Measurements from ENCODE around the gene PLA2G3.

The PLA2G3 gene

GRCh38 chr22:31143537-31143936 lies 3.2 kb upstream of the PLA2G3 start:
- DNase-seq = no peak

DNA sequence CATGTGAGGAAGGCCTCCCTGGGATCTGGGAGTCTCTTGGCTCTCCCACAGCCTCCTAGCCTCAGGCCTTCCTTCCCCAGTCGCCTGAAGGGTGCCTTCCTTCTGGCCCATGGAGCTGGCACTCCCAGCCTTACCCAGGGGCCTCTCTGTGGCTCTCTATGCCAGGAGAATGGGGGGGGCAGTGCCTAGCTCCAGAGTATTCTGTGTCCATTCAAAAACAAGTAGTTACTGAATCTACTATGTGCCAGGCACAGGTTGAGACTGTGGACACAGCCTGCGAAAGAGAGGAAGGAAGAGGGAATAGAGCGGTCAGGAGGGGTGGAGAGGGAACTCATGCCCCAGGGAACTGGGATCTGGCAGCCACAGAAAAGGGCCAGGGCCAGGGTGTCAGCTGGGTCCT lies 2.7 kb upstream of the PLA2G3 start:
- DNase-seq = no peak

DNA sequence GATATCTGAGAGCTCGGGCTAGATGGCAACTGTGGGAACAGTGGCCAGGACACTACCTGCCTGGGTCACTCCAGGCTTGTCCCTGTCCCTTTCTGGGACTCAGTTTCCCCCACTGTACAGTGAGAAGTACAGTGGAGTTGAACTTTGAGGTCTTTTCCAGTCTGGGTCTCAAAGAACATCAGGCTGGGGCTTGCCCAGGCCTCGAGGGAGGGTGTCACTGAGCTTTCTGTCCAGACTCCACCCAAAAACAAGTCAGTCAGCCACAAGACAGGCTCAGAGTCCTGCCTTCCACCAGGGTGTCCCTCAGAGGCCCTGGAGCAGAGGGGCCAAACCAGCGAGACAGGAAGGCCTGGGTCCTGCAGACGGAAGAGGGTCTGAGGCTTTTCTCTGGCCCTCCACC lies 2.0 kb upstream of the PLA2G3 start:
- DNase-seq = no peak

- no peak for DNase-seq
Observed at GRCh38 chr22:31141551-31141950, 1.2 kb upstream of the PLA2G3 start.

- no peak for DNase-seq
Observed at GRCh38 chr22:31140746-31141145, 438 bp upstream of the PLA2G3 start.

DNA sequence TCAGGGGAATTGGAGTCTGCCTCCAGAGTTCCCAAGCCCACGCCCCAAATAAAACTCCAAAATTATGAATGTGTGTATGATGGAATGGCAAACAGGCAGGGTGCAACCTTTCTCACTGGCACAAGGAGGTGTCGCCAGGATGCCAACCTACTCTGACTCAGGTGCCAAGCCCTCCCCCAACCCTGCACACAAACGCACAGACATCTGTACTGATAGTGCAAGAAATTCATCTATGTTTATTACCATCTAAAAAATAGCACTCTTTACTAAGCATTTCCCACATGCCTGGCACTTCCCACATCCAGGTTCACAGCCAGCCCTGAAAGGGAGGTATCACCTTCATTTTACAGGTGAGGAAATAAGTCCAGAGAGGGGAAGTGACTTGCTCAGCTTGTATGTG lies 1.2 kb downstream of the PLA2G3 start:
- DNase-seq = no peak

DNA sequence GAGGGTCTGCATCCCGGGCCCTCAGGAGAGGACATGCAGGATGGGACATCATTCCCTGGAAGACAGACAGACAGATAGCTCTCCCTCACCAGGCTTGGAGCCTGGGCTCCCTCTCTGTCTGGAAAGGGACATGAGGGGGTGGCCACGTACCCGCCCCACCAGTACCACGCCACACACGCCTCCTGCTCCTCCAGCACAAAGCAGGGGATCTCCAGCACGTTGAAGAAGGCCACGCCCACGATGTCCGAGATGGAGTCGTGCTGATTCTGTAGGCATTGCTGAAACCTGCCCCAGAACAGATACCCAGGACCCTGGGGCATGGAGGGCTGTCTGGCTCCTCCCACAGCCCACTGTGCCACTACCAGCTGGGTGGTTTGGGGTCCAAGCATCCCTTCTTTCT lies 2.2 kb downstream of the PLA2G3 start:
- DNase-seq = no peak

GRCh38 chr22:31137721-31138120 lies 2.6 kb downstream of the PLA2G3 start:
- no peak for DNase-seq

DNA sequence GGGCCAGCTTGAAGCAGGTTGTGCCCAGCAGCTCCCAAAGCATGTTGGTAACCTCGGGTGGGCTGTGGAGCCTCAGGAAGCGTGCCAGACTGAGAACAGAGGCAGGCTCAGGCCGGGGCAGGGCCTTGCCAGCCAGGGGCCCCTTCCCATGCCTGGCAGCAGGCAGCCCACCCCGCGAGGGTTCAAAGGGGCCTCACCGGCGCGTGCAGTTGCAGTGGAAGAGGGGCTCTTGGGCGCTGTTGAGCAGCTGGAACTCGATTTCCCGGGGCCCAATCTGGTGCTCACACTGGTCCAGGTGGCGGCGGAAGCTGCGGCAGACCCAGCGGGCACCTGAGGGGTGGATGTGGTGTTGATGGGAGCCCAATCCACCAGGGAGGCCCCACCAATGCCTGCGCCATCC lies 3.6 kb downstream of the PLA2G3 start:
- no peak for DNase-seq

GRCh38 chr22:31136155-31136554 lies 4.2 kb downstream of the PLA2G3 start:
- no peak for DNase-seq

DNA sequence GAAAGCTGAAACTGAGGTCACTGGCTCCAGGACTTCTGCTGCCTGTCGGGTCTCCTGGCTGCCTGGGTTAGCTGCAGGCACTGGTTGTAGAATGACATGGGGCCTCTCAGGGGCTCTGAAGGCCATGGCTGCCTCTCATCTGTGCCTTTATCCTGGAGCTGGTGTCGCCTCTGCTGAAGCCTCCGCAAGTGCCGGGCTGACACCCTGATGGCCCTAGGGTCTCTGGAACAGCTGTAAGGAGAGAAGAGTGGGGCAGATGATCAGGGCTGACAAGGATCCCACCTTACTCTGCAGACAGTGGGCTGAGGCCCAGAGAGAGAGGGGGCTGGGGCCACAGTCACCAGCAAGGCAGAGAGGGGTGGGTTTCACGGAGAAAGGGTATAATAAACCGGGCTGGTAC lies 4.6 kb downstream of the PLA2G3 start:
- DNase-seq = no peak

DNA sequence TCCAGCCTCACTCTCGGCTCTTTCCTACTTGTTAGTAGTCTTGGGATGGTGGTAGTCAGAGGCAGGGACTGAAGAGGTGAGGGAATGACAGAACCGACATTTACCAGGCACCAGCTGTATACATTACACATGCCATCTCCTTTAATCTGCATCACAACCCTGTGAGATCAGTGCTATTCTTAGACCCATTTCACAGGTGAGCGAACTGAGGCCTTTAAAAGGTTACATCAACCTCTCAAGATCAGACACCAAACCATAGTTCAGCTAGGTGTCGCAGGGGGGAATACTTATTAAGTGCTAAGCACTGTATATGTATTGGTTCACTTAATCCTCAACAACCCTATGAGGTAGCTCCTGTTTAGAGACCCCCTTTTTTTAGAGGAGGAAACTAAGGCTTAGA lies 5.6 kb downstream of the PLA2G3 start:
- no peak for DNase-seq

GRCh38 chr22:31133911-31134310 lies 6.4 kb downstream of the PLA2G3 start:
- no peak for DNase-seq

- no peak for DNase-seq
Observed at GRCh38 chr22:31130873-31131272, 9.4 kb downstream of the PLA2G3 start.

DNA sequence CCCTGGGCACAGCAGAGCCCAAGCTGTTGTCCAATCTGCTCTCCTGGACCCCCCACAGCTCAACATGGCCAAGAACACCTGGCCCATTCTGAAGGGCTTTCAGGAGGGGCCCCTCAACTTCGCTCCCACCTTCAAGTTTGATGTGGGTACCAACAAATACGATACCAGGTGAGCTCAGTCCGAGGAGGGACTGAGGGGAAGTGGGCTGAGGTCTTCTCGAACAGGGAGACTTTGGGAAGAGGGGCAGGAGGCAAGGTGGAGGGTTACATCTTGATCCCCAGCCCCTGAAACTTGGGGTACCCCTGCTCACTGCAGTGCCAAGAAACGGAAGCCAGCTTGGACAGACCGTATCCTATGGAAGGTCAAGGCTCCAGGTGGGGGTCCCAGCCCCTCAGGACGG lies 12.2 kb downstream of the PLA2G3 start:
- no peak for DNase-seq

GRCh38 chr22:31127181-31127772 lies 13.0 kb downstream of the PLA2G3 start:
- no peak for DNase-seq

DNA sequence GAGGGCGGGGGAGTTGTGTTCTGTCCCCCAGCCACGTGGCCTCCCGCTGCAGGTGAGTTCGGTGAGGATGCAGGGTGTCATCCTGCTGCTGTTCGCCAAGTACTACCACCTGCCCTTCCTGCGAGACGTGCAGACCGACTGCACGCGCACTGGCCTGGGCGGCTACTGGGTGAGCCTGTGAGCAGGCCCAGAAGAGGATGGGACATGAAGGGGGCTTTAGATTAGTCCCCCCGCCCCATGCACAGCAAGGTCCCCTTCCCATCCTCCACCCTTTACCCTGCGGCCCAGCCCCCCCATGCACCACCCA lies 13.5 kb downstream of the PLA2G3 start:
- DNase-seq = no peak

GRCh38 chr22:31126128-31126868 lies 14.0 kb downstream of the PLA2G3 start:
- no peak for DNase-seq

- DNase-seq = no peak
Observed at GRCh38 chr22:31125521-31126117, 14.7 kb downstream of the PLA2G3 start.

GRCh38 chr22:31124811-31125465 lies 15.4 kb downstream of the PLA2G3 start:
- DNase-seq = no peak

DNA sequence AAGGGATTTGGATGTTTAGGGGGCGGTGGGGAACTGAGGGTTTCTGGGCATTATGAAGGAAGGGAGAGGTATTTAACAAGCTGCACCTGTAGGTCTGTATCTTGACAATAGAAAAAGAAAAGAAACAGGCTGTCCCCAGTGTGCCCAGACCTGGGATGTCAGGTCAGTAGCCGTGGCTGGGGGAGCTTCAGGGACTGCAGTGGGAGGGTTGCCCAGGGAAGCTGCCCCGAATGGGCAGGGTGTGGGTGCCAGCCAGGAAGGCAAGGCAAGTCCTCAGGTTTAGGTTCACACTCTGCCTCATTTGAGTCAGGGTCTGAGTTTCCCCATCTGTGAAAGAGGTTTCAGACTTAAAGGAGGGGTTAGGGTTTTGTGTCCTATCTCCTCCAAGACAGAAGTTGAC lies 16.0 kb downstream of the PLA2G3 start:
- DNase-seq = no peak

- DNase-seq = no peak
Observed at GRCh38 chr22:31123292-31123602, 17.1 kb downstream of the PLA2G3 start.

DNA sequence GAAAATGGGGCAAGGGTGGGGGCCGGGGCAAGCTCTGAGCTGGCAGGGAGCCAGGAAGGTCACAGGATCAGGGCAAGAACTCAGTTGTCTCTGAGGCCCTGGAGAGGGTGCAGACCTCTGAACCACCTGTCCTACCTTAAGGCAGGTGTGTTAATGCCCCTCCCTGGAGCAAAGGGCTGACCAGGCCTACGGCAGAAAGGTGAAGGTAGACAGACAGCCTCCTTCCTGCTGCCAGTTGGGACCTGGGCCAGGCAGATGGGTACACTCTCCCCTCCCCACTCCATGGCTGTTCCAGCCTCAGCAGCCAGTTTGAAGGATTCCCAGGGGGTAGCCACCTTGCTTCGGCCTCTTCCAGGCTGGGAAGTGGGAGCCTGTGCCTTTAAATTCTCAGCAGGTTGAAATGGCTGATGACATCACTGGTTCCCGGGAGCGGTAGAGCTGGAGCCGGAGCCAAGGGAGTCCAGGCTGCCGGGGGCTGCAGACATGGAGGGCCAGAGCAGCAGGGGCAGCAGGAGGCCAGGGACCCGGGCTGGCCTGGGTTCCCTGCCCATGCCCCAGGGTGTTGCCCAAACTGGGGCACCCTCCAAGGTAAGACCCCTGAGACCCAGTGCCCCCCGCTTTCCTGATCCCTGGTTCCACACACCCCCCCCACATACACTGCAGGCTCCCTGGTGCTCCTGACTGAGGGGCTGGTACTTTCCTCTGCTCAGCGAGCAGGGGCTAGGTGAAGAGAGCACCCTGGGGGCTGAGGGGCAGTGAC lies 17.6 kb downstream of the PLA2G3 start, which contains the start of gene INPP5J:
Gene INPP5J (plus strand): TSS at position 435 of the 760 bp plus-strand sequence. CDS start 49 bp downstream, at position 484.
- DNase-seq = no peak

DNA sequence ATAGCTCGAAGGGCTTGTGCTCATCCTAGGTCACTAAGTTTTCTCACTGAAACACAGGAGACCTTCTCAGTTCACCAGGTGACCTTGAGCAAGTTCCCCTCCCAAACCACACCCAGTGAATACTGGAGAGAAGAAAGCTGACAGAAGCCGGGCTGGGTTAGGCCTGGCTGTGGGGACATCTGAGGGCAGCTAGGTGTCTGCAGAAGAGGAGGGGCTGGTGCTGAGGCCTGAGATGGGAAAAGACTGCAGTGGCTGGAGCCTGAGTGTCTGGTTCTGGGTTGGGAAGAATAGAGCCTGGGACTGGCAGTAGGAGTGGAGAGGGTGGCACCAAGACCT lies 18.1 kb downstream of the PLA2G3 start:
- no peak for DNase-seq
